HG03565 (cell line): ENCODE results near the gene STARD3NL.
"Not testable (repeated sequence)": the region's sequence is repeated elsewhere in the genome, so short reads cannot be mapped to it uniquely, and the experiment has no call there.

ENCODE experiments used
- ATAC-seq: cut with Tn5 transposase; IDR thresholded peaks from one replicate; pipeline ENCODE4 v1.9.1; 2021; ENCODE audit warnings: mild to moderate bottlenecking, moderate library complexity; ENCODE audit not compliant: unreplicated experiment

The STARD3NL gene, protein sequence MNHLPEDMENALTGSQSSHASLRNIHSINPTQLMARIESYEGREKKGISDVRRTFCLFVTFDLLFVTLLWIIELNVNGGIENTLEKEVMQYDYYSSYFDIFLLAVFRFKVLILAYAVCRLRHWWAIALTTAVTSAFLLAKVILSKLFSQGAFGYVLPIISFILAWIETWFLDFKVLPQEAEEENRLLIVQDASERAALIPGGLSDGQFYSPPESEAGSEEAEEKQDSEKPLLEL

GRCh38 chr7:38178004-38178694 is at the start of gene STARD3NL:
Gene STARD3NL, plus strand, starts transcription at chr7:38178245. Its CDS starts 29,260 bp downstream, at chr7:38207505.
- peak; percentile 95 for ATAC-seq

GRCh38 chr7:38129162-38129561 is 48.9 kb upstream of the STARD3NL start:
- no peak for ATAC-seq

DNA sequence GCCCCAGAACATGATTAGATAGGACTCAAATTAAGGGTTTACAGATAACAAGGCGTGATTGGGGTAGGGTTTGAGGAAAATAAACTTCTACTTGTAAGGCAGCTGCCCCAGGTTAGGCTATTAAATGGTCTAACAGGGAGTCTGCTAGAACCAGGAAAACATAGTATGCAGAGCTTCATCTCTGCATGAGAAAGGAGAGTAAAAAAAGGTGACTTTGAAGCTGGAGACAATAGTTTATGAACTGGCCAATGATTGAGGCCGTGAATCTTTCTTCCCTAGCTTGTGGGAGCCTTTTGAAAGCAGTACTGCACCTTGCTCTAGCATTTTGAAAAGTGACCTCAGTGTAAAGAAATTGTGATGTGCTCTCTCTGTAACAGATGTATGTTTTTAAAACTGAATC is 48.5 kb upstream of the STARD3NL start:
- ATAC-seq, result no peak

DNA sequence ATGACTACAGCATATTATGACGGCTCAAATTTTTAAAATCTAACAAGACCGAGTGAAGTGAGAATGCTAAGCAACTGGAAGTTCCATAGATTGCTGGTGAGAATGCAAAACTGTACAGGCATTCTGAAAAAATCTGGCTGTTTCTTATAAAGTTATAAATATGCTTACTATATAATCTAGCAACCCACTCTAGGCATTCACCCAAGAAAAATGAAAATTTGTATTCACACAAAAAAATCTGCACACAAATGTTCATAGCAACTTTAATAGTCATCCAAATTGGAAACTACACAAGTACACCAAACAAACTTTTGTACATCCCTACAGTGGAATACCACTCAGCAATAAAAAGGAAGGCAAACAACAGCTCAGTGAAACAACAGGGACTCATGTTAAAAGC is 39.9 kb upstream of the STARD3NL start:
- no peak for ATAC-seq

- ATAC-seq, result no peak
Measured at GRCh38 chr7:38141187-38141586, 36.9 kb upstream of the STARD3NL start.

- peak; percentile 78 for ATAC-seq
Measured at GRCh38 chr7:38142736-38143135, 35.3 kb upstream of the STARD3NL start.

- no peak for ATAC-seq
Measured at GRCh38 chr7:38147005-38147404, 31.0 kb upstream of the STARD3NL start.

GRCh38 chr7:38151556-38151955 is 26.5 kb upstream of the STARD3NL start:
- ATAC-seq, result no peak

GRCh38 chr7:38153515-38153914 is 24.5 kb upstream of the STARD3NL start:
- no peak for ATAC-seq

DNA sequence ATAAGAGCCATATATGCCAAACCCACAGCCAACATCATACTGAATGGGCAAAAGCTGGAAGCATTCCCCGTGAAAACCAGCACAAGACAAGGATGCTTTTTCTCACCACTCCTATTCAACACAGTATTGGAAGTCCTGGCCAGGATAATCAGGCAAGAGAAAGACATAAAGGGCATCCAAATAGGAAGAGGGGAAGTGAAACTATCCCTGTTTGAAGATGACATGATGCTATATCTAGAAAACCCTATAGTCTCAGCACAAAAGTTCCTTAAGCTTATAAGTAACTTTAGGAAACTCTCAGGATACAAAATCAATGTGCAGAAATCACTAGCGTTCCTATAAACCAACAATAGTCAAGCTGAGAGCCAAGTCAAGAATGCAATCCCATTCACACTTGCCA is 23.8 kb upstream of the STARD3NL start:
- ATAC-seq, result no peak

DNA sequence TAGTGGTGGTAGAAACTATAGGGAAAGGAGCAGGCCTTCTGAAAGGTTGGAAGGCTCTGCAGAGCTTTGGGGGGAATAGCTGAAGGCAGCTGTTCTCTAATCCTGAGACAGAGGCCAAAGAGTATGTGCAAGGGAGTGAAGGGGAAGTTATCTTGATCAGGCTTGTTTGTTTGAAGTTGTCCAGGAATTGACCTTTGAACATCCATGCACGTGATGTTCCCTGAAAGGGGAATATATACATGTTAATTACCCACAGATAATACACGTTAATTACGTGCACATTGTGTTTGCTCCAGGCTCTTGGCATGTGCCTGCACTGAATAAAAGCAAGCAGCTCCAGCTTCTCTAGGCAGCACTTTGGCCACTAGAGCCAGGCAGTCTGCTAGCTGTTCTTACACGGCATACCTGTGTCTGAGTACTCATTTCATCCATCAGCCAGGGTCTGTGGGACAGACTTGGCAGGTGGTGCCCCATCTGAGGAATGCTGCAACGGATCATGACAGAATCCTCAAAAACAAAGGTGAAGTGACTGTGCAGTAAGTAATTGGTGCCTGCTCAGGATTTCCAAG is 18.0 kb upstream of the STARD3NL start:
- no peak for ATAC-seq

- ATAC-seq, result no peak
Measured at GRCh38 chr7:38162036-38162435, 16.0 kb upstream of the STARD3NL start.

- ATAC-seq, result no peak
Measured at GRCh38 chr7:38163671-38164070, 14.4 kb upstream of the STARD3NL start.

GRCh38 chr7:38168890-38169570 is 9.0 kb upstream of the STARD3NL start:
- ATAC-seq, result no peak

GRCh38 chr7:38169847-38170246 is 8.2 kb upstream of the STARD3NL start:
- ATAC-seq, result peak; percentile 34

DNA sequence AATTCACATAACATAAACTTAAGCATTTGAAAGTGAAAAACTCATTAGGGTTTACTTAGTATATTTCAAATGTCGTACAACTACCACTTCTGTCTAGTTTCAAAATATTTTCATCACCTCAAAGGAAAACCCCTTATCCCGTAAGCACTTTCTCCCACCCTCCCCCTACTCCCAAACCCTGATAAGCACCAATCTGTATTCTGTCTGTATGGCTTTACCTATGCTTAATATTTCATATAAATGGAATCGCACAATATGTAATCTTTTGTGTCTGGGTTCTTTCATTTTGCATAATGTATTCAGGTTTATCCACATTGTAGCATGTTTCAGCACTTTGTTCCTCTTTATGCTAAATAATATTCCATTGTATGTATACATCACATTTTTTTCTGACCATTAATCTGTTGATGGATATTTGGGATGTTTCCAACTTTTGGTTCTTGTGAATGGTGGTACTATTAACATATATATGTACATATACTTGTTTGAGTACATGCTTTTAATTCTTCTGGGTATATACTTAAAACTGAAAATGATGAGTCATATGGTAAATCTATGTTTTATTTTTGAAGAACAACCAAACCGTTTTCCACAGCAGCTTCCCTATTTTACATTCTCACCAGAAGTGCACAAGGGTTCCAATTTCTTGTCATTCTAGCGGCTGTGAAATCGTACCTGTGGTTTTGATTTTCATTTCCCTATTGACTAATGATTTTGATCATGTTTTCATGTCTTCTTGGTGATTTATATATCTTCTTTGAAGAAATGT is 6.2 kb upstream of the STARD3NL start:
- ATAC-seq, result peak; percentile 61

GRCh38 chr7:38175547-38175946 is 2.5 kb upstream of the STARD3NL start:
- ATAC-seq, result not testable (repeated sequence)

- ATAC-seq, result peak; percentile 2
Measured at GRCh38 chr7:38177621-38178003, 433 bp upstream of the STARD3NL start.

- ATAC-seq, result peak; percentile 26
Measured at GRCh38 chr7:38178695-38179344, 775 bp downstream of the STARD3NL start.

- ATAC-seq, result no peak
Measured at GRCh38 chr7:38179776-38180226, 1.8 kb downstream of the STARD3NL start.
